NCI-H2227 treated with DMSO at 0.1 percent for 48 hours (cell line): ENCODE results near the gene NAA25.

ENCODE experiments used
- DNase-seq: peaks from one replicate; lab custom pipeline; 2025; lab: John Stamatoyannopoulos, UW

NAA25 gene

DNA sequence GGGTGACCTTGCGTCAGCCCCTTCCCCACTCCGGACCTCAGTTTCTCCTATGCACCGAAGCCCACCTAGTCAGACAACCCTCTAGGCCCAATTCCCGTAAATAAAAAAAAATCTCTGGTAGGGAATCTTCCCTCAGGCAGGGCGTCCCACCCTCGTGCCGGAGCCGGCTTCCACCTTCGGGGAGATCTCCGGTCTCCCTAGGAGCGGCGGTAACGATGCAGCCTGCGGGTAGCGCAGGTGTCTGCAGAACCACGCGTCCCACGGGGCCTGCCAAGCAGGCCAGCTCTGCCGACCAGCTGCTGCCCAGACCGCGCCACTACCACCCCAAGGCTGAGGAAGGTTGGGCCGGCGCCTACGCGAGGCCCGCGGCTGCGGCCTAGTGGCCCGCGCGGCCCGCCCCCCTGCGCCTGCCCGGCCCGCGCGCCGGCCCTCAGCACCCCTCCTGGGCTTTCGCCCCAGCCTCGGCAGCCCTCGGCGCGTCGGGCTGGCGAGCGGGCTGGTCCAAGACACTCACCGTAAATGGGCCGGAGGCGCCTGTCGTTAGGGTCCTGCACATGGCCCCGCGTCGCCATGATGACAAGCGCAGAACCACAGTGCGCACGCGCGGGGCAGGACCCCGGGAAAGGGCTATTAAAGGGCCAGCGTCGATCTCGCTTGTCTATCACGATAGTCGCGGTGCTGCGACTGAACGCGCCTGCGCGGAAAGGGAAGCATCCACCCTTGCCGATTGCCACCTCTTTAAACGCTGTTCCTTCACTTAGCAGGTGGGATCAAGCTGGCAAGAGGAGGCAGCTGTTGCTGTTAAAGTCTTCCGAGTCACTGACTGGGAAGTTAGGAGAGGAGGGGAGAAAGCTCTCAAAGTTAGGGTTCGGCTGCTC, at the start of gene NAA25:
Gene NAA25 (minus strand): TSS at position 582 of the 878 bp plus-strand sequence. CDS start 10 bp downstream, at position 572.
- peak; percentile 71 for DNase-seq

DNA sequence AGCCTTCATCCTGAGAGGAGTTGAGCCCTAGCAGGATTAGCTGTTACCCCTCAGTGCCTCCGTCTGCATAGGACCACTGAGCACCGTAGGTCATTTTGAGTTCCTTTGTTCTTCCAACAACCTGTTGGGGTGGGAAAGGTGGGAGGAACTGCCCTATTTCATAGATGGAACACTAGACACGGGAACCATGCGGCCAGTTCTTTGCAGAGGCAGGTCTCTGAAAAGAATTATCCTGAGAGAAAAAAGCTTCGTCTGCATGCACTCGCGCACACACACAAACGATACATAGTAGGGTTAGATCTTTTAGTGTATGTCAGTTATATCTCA, 45.3 kb upstream of the NAA25 start:
- DNase-seq = no peak

DNA sequence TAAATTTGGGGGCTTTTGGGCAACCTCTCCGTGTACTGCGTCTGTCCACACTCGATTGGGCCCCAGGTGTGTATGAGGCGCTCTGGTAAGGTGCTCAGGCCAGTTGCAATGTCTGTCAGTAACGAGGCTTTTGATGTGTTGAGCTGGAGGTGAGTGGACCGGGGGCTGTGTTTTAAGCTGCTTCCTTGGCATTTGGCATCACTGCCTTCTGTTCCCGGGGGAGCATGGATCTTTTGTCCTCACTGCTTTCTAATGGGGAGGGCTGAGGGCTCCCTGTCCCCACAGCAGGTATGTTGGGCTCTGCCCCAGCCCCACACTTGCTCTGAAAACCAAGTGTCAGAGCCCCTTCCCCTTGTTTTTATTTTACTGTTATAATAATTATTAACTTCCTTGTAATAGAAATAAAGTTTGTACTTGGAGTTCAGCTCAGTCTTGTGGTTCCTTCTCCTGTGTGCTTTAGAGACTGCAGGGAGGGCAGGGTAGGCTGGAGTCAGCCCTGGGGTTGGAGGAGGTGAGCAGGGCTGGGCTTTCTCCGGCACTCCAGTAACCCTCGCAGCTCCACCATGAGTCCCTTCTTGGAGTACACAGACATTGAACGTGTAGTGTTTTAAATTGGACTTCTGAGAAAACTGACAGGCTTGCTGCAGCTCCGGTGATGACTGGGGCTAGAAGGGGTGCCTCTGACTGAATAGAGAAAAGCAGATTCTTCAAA, 44.8 kb upstream of the NAA25 start:
- DNase-seq = no peak

DNA sequence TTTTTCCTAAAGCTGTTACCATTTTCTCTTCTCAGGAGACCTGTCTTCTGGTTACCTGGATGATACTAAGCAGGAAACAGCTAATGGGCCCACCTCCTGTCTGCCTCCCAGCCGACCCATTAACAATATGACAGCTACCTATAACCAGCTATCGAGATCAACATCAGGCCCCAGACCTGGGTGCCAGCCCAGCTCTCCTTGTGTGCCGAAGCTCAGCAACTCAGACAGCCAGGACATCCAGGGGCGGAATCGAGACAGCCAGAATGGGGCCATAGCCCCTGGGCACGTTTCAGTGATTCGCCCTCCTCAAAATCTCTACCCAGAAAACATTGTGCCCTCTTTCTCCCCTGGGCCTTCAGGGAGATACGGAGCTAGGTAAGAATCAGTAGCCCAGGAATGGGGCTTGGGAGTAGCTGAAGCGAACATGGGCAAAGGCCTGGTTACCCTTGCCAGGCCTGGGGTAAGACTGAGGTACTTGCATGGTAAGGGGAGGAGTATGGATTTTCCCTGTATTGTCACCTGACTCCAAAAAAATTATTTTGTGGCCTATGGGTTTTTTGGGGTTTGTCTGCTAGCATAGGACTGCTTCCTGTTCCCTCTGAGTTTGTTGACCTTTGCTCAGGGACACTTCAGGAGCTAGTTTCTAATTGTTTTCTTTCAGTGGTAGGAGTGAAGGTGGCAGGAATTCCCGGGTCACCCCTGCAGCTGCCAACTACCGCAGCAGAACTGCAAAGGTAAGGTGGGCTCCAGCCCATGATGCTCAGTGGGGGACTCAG, 43.4 kb upstream of the NAA25 start:
- no peak for DNase-seq

DNA sequence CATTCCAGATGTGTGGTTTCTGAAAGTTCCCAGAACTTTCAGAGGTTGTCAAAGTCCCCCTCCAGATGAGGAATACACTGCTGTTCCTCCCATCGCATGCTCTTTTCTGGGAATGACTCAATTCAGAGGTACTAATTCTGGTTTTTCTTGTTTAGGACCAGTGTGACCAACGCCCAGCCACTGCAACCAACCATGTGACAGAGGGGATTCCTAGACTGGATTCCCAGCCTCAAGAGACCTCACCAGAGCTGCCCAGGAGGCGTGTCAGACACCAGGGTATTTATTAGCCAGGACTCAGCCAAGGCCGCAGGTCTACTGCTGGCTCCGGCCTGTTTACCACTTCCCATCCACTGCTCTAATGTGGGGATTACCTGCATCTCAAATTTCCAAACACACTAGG, 41.0 kb upstream of the NAA25 start:
- no peak for DNase-seq

DNA sequence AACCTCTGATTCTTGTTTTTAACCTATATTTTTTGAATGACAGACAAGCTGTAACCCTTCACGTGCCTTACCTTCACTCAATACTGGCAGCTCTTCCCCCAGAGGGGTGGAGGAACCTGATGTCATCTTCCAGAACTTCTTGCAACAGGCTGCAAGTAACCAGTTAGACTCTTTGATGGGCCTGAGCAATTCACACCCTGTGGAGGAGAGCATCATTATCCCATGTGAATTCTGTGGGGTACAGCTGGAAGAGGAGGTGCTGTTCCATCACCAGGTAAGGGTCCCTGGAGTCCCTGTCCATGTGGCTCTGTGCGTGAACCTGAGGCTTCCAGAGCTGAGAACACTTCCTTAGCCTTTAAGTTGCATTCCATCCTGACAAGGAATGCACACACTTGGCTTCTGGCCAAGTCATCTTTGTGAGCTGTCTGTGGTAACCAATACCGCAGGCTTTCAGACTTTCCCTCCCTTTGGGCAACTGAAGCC, 39.5 kb upstream of the NAA25 start:
- no peak for DNase-seq

DNA sequence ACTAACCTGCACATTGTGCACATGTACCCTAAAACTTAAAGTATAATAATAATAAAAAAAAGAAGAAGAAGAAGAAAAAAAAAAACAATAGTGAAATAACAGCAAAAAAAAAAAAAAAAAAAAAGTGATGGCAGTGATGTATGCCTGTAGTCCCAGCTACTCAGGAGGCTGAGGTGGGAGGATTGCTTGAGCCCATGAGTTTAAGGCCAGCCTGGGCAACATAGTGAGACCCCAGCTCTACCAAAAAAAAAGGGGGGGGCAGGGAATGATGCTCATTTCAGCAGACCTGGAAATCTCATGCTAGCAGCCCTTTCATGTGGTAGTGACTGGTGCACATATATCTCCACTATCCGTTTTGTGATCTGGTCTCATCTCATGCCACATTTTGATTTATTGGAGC, 37.5 kb upstream of the NAA25 start:
- DNase-seq = no peak

DNA sequence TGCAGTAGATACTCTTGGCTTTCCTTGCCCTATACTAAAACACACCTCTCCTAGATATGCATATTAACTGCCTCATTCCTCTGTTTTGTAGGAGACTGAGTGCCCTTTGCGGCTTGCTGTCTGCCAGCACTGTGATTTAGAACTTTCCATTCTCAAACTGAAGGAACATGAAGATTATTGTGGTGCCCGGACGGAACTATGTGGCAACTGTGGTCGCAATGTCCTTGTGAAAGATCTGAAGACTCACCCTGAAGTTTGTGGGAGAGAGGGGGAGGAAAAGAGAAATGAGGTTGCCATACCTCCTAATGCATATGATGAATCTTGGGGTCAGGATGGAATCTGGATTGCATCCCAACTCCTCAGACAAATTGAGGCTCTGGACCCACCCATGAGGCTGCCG, 32.1 kb upstream of the NAA25 start:
- DNase-seq = no peak

GRCh38 chr12:112134731-112135130, 26.1 kb upstream of the NAA25 start:
- no peak for DNase-seq

DNA sequence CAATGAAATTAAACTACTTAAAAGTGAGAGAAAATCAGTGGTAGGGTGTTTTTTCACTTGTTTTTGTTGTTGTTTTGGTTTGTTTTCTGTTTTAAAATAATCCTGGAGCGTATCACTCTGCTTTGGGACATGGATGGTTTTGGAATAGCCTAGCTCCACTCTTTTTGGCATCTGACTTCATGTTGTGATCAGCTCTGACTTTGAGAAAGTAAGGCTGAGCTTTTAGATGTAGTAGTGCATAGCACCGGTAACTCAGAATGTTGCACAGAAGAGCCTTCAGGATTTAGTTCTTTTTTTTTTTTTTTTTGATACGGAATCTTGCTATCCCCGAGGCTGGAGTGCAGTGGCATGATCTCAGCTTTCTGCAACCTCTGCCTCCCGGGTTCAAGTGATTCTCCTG, 24.8 kb upstream of the NAA25 start:
- no peak for DNase-seq

GRCh38 chr12:112131686-112132085, 23.1 kb upstream of the NAA25 start:
- DNase-seq = no peak

- no peak for DNase-seq
Measured at GRCh38 chr12:112130441-112130998, 21.9 kb upstream of the NAA25 start.

DNA sequence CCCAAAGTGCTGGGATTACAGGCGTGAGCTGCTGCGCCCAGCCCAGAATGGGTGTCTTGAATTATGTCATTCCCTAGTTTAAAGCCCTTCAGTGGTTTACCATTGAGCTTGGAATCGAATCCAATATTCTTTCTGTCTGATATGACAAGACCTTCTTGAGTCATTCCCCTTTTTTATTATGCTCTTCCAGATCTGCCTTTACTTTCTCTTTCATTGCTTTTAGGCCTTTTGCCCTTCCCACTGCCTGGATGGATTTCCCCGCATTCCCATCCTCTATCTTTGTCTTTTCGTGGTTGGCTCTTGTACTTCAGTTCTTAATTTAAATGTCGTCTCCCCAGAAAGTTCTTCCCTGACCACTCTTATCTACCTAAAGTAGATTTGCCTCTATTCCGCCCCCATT, 18.3 kb upstream of the NAA25 start:
- no peak for DNase-seq

DNA sequence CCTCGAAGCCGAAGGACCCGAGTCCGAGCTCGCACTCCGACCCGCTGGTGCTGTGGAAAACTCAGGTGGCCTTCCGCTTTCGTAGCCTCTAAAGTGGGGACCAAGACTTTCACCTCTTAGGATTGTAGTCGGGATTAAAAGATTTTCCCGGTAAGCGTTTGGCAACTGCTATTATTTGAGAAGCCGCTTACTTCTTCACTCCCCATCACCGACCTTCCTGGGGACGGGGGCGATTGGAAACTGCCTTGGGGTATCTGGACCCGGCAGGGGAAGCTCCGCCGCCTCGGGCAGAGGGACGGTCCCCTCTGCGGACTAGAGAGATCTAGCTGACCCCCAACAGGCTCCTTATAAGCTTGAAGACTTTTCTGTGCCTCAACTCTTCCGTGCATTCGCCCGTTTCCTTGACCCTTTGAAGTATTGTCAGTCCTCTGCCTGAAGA, 17.4 kb upstream of the NAA25 start:
- no peak for DNase-seq

GRCh38 chr12:112125250-112125999, 16.8 kb upstream of the NAA25 start, which contains the start of gene TRAFD1:
Gene TRAFD1 (plus strand): TSS chr12:112125560. CDS start chr12:112130523, 4,963 bp downstream.
- DNase-seq = peak; percentile 97

GRCh38 chr12:112124918-112125249, 16.3 kb upstream of the NAA25 start:
- DNase-seq = no peak

- no peak for DNase-seq
Measured at GRCh38 chr12:112122823-112123690, 14.5 kb upstream of the NAA25 start.

GRCh38 chr12:112121780-112122565, 13.4 kb upstream of the NAA25 start:
- DNase-seq = no peak

- DNase-seq = no peak
Measured at GRCh38 chr12:112117685-112118084, 9.1 kb upstream of the NAA25 start.
